K562 (cell line): ENCODE data around the gene PRR14. TPM values are rescaled to one million over a fixed set of nuclear protein-coding genes. Genes with fewer than 3 reads are reported as not detected.

ENCODE experiments used
- CBX5 ChIP-seq: IDR thresholded peaks from 2 replicates; pipeline ENCODE4 v1.6.1; 2014; ENCODE audit warnings: low read depth, borderline replicate concordance
- CHD2 ChIP-seq: IDR thresholded peaks from 2 replicates; pipeline ENCODE4 v1.6.1; 2011; ENCODE audit warnings: low read depth, low read length
- EGR1 ChIP-seq: fragments of 450-650 bp; conservative IDR thresholded peaks from 2 replicates; pipeline ENCODE4 v1.6.1; 2017; ENCODE audit warnings: mild to moderate bottlenecking
- JUND ChIP-seq, 2 experiments: IDR thresholded peaks; 2 replicates in 1 of 2; 3 replicates in 1 of 2; pipeline ENCODE4 v1.6.1; 2011; ENCODE audit warnings: borderline replicate concordance in 2 of 2, low read depth in 2 of 2, low read length in 2 of 2, improper control_type of control experiment in 1 of 2, missing biosample characterization in 1 of 2, missing genetic modification characterization in 1 of 2, missing genetic modification reagents in 1 of 2
- MCM5 ChIP-seq: fragments of 450-650 bp; IDR thresholded peaks from 2 replicates; pipeline ENCODE4 v1.6.1; 2016; ENCODE audit warnings: low read depth
- NR4A1 ChIP-seq, 2 experiments: fragments of 250-450 bp in 1 of 2; fragments of 450-650 bp in 1 of 2; sonication (Bioruptor Pico) in 1 of 2; IDR thresholded peaks; 2 replicates each; pipeline versions ENCODE4 v1.4.0 to v1.6.1; 2016 to 2020; ENCODE audit warnings: mild to moderate bottlenecking in 2 of 2, missing compliant biosample characterization in 1 of 2, missing genetic modification characterization in 1 of 2, moderate library complexity in 1 of 2
- STAT5A ChIP-seq: IDR thresholded peaks from 2 replicates; pipeline ENCODE4 v1.6.1; 2012; ENCODE audit warnings: low read length, inconsistent platforms, borderline replicate concordance
- SUPT5H ChIP-seq: fragments of 450-650 bp; IDR thresholded peaks from 2 replicates; pipeline ENCODE4 v1.6.1; 2016
- TRIM28 ChIP-seq: fragments of 450-650 bp; IDR thresholded peaks from 2 replicates; pipeline ENCODE4 v1.6.1; 2017
- ZBTB11 ChIP-seq, 3 experiments: fragments of 200-800 bp in 1 of 3; fragments of 250-450 bp in 1 of 3; fragments of 450-650 bp in 1 of 3; sonication (Bioruptor Pico) in 1 of 3; sonication (Bioruptor generic) in 1 of 3; formaldehyde crosslinking in 1 of 3; IDR thresholded peaks; 2 replicates each; pipeline versions ENCODE4 v1.6.1 to v1.8.0; 2016 to 2022; ENCODE audit warnings: mild to moderate bottlenecking in 2 of 3, missing genetic modification characterization in 2 of 3, missing compliant biosample characterization in 1 of 3, moderate library complexity in 1 of 3
- ZBTB43 ChIP-seq: sonication (generic); formaldehyde crosslinking; IDR thresholded peaks from 2 replicates; pipeline ENCODE4 v1.8.0; 2023; ENCODE audit warnings: mild to moderate bottlenecking, missing genetic modification reagents
- ZBTB7A ChIP-seq: IDR thresholded peaks from 2 replicates; pipeline ENCODE4 v1.6.1; 2011; ENCODE audit warnings: low read depth, mild to moderate bottlenecking, low read length, moderate library complexity, borderline replicate concordance; ENCODE audit not compliant: control insufficient read depth
- ZNF584 ChIP-seq: fragments of 200-800 bp; sonication (Bioruptor generic); IDR thresholded peaks from 2 replicates; pipeline ENCODE4 v1.6.1; 2016; ENCODE audit warnings: low read depth, mild to moderate bottlenecking, missing genetic modification characterization, missing compliant biosample characterization
- polyA plus RNA-seq, 8 experiments: library from polyadenylated mRNA; depleted of rRNA in 4 of 8; stranded (reverse) in 5 of 8; unstranded in 3 of 8; fragments of >200 nt; fragmentation: Nextera tagmentation in 2 of 8; fragmentation: Illumina TruSeq in 1 of 8; extraction: Ambion mirVana in 2 of 8; extraction: Trizol in 1 of 8; gene quantifications; 2 replicates each; pipeline versions ENCODE4 v1.2.1 to v1.2.3, GENCODE V29; 2011 to 2014; ENCODE audit warnings: inconsistent platforms in 1 of 8, missing spikeins in 1 of 8
- total RNA-seq, 7 experiments: library from RNA; depleted of rRNA in 6 of 7; stranded (reverse); fragments of >200 nt in 6 of 7; fragmentation: Illumina TruSeq in 2 of 7; extraction: Trizol in 2 of 7; gene quantifications; 2 replicates each; pipeline versions ENCODE4 v1.2.1 to v1.2.3, GENCODE V29; 2011 to 2021; ENCODE audit warnings: low replicate concordance in 1 of 7
- TF ChIP-seq, protein P1 (sequence below), 2 experiments: fragments of 150-350 bp in 1 of 2; IDR thresholded peaks; 2 replicates each; pipeline ENCODE4 v1.6.1; 2012 to 2016; ENCODE audit warnings: low read depth in 2 of 2, low read length in 2 of 2, mild to moderate bottlenecking in 1 of 2, moderate library complexity in 1 of 2
- TF ChIP-seq, protein P2 (sequence below): fragments of 450-650 bp; IDR thresholded peaks from 2 replicates; pipeline ENCODE4 v1.6.1; 2016

Gene PRR14
- total and polyA plus RNA-seq, 9 of the 15 experiments (the other 6 are each of a cell fraction or from before 2014, with no cell fraction given) = 2.2 to 63.1 (median 11.5) TPM

- TF ChIP-seq, protein P1, sequence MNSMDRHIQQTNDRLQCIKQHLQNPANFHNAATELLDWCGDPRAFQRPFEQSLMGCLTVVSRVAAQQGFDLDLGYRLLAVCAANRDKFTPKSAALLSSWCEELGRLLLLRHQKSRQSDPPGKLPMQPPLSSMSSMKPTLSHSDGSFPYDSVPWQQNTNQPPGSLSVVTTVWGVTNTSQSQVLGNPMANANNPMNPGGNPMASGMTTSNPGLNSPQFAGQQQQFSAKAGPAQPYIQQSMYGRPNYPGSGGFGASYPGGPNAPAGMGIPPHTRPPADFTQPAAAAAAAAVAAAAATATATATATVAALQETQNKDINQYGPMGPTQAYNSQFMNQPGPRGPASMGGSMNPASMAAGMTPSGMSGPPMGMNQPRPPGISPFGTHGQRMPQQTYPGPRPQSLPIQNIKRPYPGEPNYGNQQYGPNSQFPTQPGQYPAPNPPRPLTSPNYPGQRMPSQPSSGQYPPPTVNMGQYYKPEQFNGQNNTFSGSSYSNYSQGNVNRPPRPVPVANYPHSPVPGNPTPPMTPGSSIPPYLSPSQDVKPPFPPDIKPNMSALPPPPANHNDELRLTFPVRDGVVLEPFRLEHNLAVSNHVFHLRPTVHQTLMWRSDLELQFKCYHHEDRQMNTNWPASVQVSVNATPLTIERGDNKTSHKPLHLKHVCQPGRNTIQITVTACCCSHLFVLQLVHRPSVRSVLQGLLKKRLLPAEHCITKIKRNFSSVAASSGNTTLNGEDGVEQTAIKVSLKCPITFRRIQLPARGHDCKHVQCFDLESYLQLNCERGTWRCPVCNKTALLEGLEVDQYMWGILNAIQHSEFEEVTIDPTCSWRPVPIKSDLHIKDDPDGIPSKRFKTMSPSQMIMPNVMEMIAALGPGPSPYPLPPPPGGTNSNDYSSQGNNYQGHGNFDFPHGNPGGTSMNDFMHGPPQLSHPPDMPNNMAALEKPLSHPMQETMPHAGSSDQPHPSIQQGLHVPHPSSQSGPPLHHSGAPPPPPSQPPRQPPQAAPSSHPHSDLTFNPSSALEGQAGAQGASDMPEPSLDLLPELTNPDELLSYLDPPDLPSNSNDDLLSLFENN (IDR thresholded peaks at IDR 0.05; ENCODE audit: low read depth in 2 of 2, low read length in 2 of 2) = peak in 1 of 2 experiments; percentile 52; a peak in 1 of 4 replicates
- TF ChIP-seq CBX5 (no peak), EGR1 (peak; percentile 83), ZBTB43 (CRISPR knock-in tag) (0 out of 2 replicates have a peak, but pooled peaks have one; percentile 17), SUPT5H (peak; percentile 73; the same call in 1 of the 2 replicates), NR4A1 (CRISPR knock-in tag; IDR thresholded peaks at IDR 0.05) (no peak), NR4A1 (tag; IDR thresholded peaks at IDR 0.05) (peak; percentile 75; the same call in 1 of the 2 replicates), ZBTB7A (peak; percentile 46; the same call in 1 of the 2 replicates), MCM5 (no peak), CHD2 (peak; percentile 84), STAT5A (0 out of 2 replicates have a peak, but pooled peaks have one; percentile 18), TRIM28 (peak; percentile 31; the same call in 1 of the 2 replicates), ZBTB11 (CRISPR knock-in tag; IDR thresholded peaks at IDR 0.05) (peak in 1 of 3 experiments; percentile 83; a peak in 2 of 6 replicates), JUND (IDR thresholded peaks at IDR 0.05; ENCODE audit: borderline replicate concordance, low read depth, low read length) (peak; percentile 81), JUND (tag; IDR thresholded peaks at IDR 0.05; ENCODE audit: borderline replicate concordance, low read depth, low read length) (peak; percentile 79; the same call in 2 of the 3 replicates), ZNF584 (peak; percentile 86; the same call in 1 of the 2 replicates)
- TF ChIP-seq, protein P2, sequence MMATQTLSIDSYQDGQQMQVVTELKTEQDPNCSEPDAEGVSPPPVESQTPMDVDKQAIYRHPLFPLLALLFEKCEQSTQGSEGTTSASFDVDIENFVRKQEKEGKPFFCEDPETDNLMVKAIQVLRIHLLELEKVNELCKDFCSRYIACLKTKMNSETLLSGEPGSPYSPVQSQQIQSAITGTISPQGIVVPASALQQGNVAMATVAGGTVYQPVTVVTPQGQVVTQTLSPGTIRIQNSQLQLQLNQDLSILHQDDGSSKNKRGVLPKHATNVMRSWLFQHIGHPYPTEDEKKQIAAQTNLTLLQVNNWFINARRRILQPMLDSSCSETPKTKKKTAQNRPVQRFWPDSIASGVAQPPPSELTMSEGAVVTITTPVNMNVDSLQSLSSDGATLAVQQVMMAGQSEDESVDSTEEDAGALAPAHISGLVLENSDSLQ = peak; percentile 42; the same call in 1 of the 2 replicates
Observed at GRCh38 chr16:30650369-30651123, at the start of gene PRR14 (continued).
